Measurements from ENCODE around the gene TULP4. TPM values are rescaled to one million over a fixed set of nuclear protein-coding genes. Genes with fewer than 3 reads are reported as not detected.
"Not testable (repeated sequence)": the region's sequence is repeated elsewhere in the genome, so short reads cannot be mapped to it uniquely, and the experiment has no call there.

TULP4 gene
- polyA plus RNA-seq, 2 of the 4 experiments (the other 2 are of a cell fraction) = 5.0 to 10.6 TPM

DNA sequence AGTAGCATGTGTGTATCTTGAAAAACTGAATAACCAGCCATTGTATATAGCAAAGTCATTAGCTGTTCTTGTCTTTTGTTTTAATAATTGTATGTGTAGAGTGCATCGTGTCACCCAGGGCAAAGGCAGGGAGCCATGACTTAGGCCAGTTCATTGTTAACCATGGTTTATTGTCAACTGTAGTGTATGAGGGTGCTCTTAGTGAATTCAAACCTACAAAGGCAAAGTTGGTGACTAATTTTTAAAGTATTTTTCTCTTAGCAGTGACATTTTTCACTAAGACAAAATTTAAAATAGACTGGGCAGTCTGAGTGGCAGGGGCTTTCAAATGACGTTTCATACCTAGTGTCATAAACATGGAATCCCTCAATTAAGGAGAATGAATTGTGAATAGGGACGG, 79.0 kb downstream of the TULP4 start:
- no peak for FAIRE-seq
- Histone ChIP-seq H3K4me2 (no peak overlapping the region), H3K27ac (no peak overlapping the region), H3K4me1 (no peaks in the 10 kb centered on the region), H3K9me3 (peaks cover 7% of the 10 kb centered on the region; the same call in 1 of the 3 replicates), H3K4me3 (no peak overlapping the region)
- WGBS (ENCODE audit: missing lambda C conversion rate) = 88% methylated on average over 3 of the region's 3 CpGs
- no peak for DNase-seq (ENCODE audit: low read depth in 1 of 2, low spot score in 1 of 2)
- ChIA-PET CTCF (no interaction called here), POLR2A (no interaction called here)
- TF ChIP-seq USF2 (IDR thresholded peaks at IDR 0.05) (no peak), POLR2AphosphoS2 (conservative IDR thresholded peaks at IDR 0.05; ENCODE audit: low read length) (no peak), RARB (CRISPR knock-in tag; IDR thresholded peaks at IDR 0.05) (no peak), NFE2L2 (conservative IDR thresholded peaks at IDR 0.05; ENCODE audit: low read length) (no peak), MAZ (IDR thresholded peaks at IDR 0.05; ENCODE audit: borderline replicate concordance, low read depth, low read length) (no peak), MYC (IDR thresholded peaks at IDR 0.05; ENCODE audit: borderline replicate concordance, low read length) (no peak), CHD2 (IDR thresholded peaks at IDR 0.05; ENCODE audit: low read length, partially characterized antibody) (no peak), EHF (CRISPR knock-in tag; IDR thresholded peaks at IDR 0.05) (no peak), RCOR1 (IDR thresholded peaks at IDR 0.05; ENCODE audit: low read depth, low read length) (no peak), HMGXB4 (CRISPR knock-in tag; IDR thresholded peaks at IDR 0.05; ENCODE audit: borderline replicate concordance) (no peak), BHLHE40 (IDR thresholded peaks at IDR 0.05; ENCODE audit: low read depth, low read length) (no peak), TFCP2L1 (CRISPR knock-in tag; IDR thresholded peaks at IDR 0.05) (no peak), BCL3 (IDR thresholded peaks at IDR 0.05) (no peak), SREBF2 (IDR thresholded peaks at IDR 0.05) (no peak), HEYL (CRISPR knock-in tag; IDR thresholded peaks at IDR 0.05) (no peak), HDAC2 (IDR thresholded peaks at IDR 0.05) (no peak), KDM5A (IDR thresholded peaks at IDR 0.05) (no peak)
- TF ChIP-seq, protein P1, sequence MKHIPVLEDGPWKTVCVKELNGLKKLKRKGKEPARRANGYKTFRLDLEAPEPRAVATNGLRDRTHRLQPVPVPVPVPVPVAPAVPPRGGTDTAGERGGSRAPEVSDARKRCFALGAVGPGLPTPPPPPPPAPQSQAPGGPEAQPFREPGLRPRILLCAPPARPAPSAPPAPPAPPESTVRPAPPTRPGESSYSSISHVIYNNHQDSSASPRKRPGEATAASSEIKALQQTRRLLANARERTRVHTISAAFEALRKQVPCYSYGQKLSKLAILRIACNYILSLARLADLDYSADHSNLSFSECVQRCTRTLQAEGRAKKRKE (CRISPR knock-in tag; IDR thresholded peaks at IDR 0.05; ENCODE audit: low read depth) = no peak
- TF ChIP-seq, protein P2, sequence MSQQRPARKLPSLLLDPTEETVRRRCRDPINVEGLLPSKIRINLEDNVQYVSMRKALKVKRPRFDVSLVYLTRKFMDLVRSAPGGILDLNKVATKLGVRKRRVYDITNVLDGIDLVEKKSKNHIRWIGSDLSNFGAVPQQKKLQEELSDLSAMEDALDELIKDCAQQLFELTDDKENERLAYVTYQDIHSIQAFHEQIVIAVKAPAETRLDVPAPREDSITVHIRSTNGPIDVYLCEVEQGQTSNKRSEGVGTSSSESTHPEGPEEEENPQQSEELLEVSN (IDR thresholded peaks at IDR 0.05; ENCODE audit: borderline replicate concordance, low read depth) = no peak
- ATAC-seq = no peak

- H3K4me2 ChIP-seq; H3K9me3 ChIP-seq; H3K4me1 ChIP-seq; ATAC-seq; DNase-seq (ENCODE audit: low read depth in 1 of 2, low spot score in 1 of 2); POLR2A ChIA-PET; H3K27ac ChIP-seq; FAIRE-seq; H3K4me3 ChIP-seq: not testable (repeated sequence)
- CTCF ChIA-PET = interaction anchor here (1.2 kb wide), 1 partner anchor 213 kb away, joined by 3 read pairs; no protein-coding TSS in a partner anchor
- WGBS (ENCODE audit: missing lambda C conversion rate) = 90% methylated on average over 4 of the region's 4 CpGs
Measured at GRCh38 chr6:158391977-158392376, 79.7 kb downstream of the TULP4 start.

- ATAC-seq (no peak), FAIRE-seq (no peak), DNase-seq (ENCODE audit: low read depth in 1 of 2, low spot score in 1 of 2) (no peak)
- Histone ChIP-seq H3K4me3 (no peak overlapping the region), H3K27ac (no peak overlapping the region), H3K4me1 (no peaks in the 10 kb centered on the region), H3K4me2 (no peak overlapping the region), H3K9me3 (peaks cover 7% of the 10 kb centered on the region; the same call in 1 of the 3 replicates)
- WGBS (ENCODE audit: missing lambda C conversion rate) = 60% methylated on average over 5 of the region's 5 CpGs
- CTCF ChIA-PET = no interaction called here
- POLR2A ChIA-PET = no interaction called here
- TF ChIP-seq ZNF302 (CRISPR knock-in tag; IDR thresholded peaks at IDR 0.05) = no peak
- TF ChIP-seq TP53 (CRISPR knock-in tag; IDR thresholded peaks at IDR 0.05) = no peak
- no peak for TF ChIP-seq HES2 (IDR thresholded peaks at IDR 0.05)
- TF ChIP-seq POLR2A (IDR thresholded peaks at IDR 0.05; ENCODE audit: low read length) = no peak
- TF ChIP-seq SREBF2 (IDR thresholded peaks at IDR 0.05) = no peak
- no peak for TF ChIP-seq BHLHE40 (IDR thresholded peaks at IDR 0.05; ENCODE audit: low read depth, low read length)
- TF ChIP-seq HOXB13 (CRISPR knock-in tag; IDR thresholded peaks at IDR 0.05; ENCODE audit: low read depth) = no peak
- TF ChIP-seq PHF8 (IDR thresholded peaks at IDR 0.05; ENCODE audit: borderline replicate concordance, low read depth) = no peak
- TF ChIP-seq, protein P3, sequence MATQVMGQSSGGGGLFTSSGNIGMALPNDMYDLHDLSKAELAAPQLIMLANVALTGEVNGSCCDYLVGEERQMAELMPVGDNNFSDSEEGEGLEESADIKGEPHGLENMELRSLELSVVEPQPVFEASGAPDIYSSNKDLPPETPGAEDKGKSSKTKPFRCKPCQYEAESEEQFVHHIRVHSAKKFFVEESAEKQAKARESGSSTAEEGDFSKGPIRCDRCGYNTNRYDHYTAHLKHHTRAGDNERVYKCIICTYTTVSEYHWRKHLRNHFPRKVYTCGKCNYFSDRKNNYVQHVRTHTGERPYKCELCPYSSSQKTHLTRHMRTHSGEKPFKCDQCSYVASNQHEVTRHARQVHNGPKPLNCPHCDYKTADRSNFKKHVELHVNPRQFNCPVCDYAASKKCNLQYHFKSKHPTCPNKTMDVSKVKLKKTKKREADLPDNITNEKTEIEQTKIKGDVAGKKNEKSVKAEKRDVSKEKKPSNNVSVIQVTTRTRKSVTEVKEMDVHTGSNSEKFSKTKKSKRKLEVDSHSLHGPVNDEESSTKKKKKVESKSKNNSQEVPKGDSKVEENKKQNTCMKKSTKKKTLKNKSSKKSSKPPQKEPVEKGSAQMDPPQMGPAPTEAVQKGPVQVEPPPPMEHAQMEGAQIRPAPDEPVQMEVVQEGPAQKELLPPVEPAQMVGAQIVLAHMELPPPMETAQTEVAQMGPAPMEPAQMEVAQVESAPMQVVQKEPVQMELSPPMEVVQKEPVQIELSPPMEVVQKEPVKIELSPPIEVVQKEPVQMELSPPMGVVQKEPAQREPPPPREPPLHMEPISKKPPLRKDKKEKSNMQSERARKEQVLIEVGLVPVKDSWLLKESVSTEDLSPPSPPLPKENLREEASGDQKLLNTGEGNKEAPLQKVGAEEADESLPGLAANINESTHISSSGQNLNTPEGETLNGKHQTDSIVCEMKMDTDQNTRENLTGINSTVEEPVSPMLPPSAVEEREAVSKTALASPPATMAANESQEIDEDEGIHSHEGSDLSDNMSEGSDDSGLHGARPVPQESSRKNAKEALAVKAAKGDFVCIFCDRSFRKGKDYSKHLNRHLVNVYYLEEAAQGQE (IDR thresholded peaks at IDR 0.05) = no peak
- TF ChIP-seq FOXS1 (CRISPR knock-in tag; IDR thresholded peaks at IDR 0.05) = no peak
Measured at GRCh38 chr6:158396136-158396535, 83.9 kb downstream of the TULP4 start.
